ENCODE measurements around the gene PALM.

DNA sequence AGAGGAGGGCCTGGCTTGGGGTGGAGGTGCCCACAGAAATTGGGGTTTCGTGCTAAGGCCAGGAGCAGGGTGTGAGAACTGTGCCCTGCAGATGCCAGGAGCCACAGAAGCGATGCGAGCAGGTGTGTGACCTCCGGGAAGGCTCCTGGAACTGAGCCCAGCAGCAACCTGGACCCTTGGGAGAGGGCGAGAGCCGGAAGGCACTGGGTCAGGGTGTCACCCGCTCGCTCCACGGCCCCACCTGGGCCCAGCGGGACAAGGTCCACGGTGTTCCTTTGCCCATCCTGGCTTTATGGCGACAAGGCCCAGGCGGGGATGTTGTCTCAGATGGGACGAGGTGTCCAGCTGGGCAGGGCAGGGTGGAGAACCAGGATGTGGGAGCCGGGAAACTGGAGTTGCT lies 46.3 kb downstream of the PALM start:
- TF ChIP-seq CTCF (IDR thresholded peaks at IDR 0.05; ENCODE audit: insufficient read depth, low read depth, low read length) (no peak), EZH2 (IDR thresholded peaks at IDR 0.05; ENCODE audit: insufficient read depth, low read length) (no peak)
